PC-9 (cell line): Measurements from ENCODE around the gene LAMC2. TPM values are rescaled to one million over a fixed set of nuclear protein-coding genes. Genes with fewer than 3 reads are reported as not detected.

Source experiments
- BruUV-seq: library from RNA; stranded (reverse); fragments of 400-500 nt; replicated peaks from 2 replicates; lab custom pipeline; 2021; lab: Mats Ljungman, UMichigan
- CTCF ChIA-PET: fragments of 300-600 bp; sonication (Branson Sonifier 250); formaldehyde crosslinking; loops from one replicate; lab custom pipeline; 2022; ENCODE audit warnings: antibody characterized with exemption; lab: Charles Lee
- POLR2A ChIA-PET: fragments of 300-600 bp; sonication (Branson Sonifier 250); formaldehyde crosslinking; loops from one replicate; lab custom pipeline; 2022; ENCODE audit warnings: antibody characterized with exemption; ENCODE audit not compliant: unreplicated experiment; lab: Charles Lee
- DNase-seq, 2 experiments: peaks; one replicate each; pipeline versions ENCODE4 v3.0.0 to v3.0.0-alpha.2; 2015 to 2022; ENCODE audit warnings: mixed read lengths in 1 of 2
- H2AFZ ChIP-seq: fragments of 200-600 bp; sonication (generic); 2 replicates; pipeline ENCODE4 v1.8.1; 2017; ENCODE audit warnings: antibody characterized with exemption
- H3F3A ChIP-seq: fragments of 200-600 bp; sonication (generic); 2 replicates; pipeline ENCODE4 v1.8.1; 2017; ENCODE audit warnings: antibody characterized with exemption, mild to moderate bottlenecking, low read depth; ENCODE audit not compliant: insufficient read depth
- H3K27ac ChIP-seq: fragments of 200-600 bp; sonication (generic); 2 replicates; pipeline ENCODE4 v1.6.1; 2016; ENCODE audit warnings: mixed run types
- H3K27me3 ChIP-seq: fragments of 200-600 bp; sonication (generic); 2 replicates; pipeline ENCODE4 v1.6.1; 2016; ENCODE audit warnings: low read depth, mixed run types; ENCODE audit not compliant: insufficient read depth
- H3K36me3 ChIP-seq: fragments of 200-600 bp; sonication (generic); 2 replicates; pipeline ENCODE4 v1.6.1; 2016; ENCODE audit warnings: low read depth, mixed run types
- H3K4me1 ChIP-seq: fragments of 200-600 bp; sonication (generic); replicated peaks from 2 replicates; pipeline ENCODE4 v1.6.1; 2016; ENCODE audit warnings: mixed run types; ENCODE audit not compliant: insufficient read depth
- H3K4me2 ChIP-seq: fragments of 200-600 bp; sonication (generic); 2 replicates; pipeline ENCODE4 v1.6.1; 2017; ENCODE audit warnings: mixed run types
- H3K4me3 ChIP-seq: fragments of 200-600 bp; sonication (generic); 2 replicates; pipeline ENCODE4 v1.6.1; 2016; ENCODE audit warnings: mixed run types
- H3K79me2 ChIP-seq: fragments of 200-600 bp; sonication (generic); 2 replicates; pipeline ENCODE4 v1.6.1; 2017; ENCODE audit warnings: low read depth, mixed run types
- H3K9me2 ChIP-seq: fragments of 200-600 bp; sonication (generic); 2 replicates; pipeline ENCODE4 v1.8.1; 2017; ENCODE audit warnings: mild to moderate bottlenecking; ENCODE audit not compliant: insufficient read depth
- H3K9me3 ChIP-seq: fragments of 200-600 bp; sonication (generic); 2 replicates; pipeline ENCODE4 v1.8.1; 2016; ENCODE audit warnings: low read depth; ENCODE audit not compliant: insufficient read depth
- H4K20me1 ChIP-seq: fragments of 200-600 bp; sonication (generic); 2 replicates; pipeline ENCODE4 v1.8.1; 2017; ENCODE audit not compliant: insufficient read depth
- CTCF ChIP-seq: fragments of 200-600 bp; sonication (generic); conservative IDR thresholded peaks from 2 replicates; pipeline ENCODE4 v1.6.1; 2017; ENCODE audit warnings: mixed run types, antibody characterized with exemption, mild to moderate bottlenecking, moderate library complexity
- EZH2 ChIP-seq: fragments of 200-600 bp; sonication (generic); IDR thresholded peaks from 2 replicates; pipeline ENCODE4 v1.8.0; 2017; ENCODE audit warnings: antibody characterized with exemption, low read depth
- intact Hi-C: fragments of 100-400 bp; cut with micrococcal nuclease; formaldehyde crosslinking; loops from one replicate; pipeline ENCODE4 v1.10.0; 2022; ENCODE audit not compliant: unreplicated experiment
- total RNA-seq: library from RNA; stranded (reverse); gene quantifications from 2 replicates; pipeline ENCODE4 v1.2.3, GENCODE V29; 2021

Gene LAMC2
- total RNA-seq, 1 experiment from 2014 or later: 109 TPM

GRCh38 chr1:183288583-183288982 is 102.5 kb downstream of the LAMC2 start:
- BruUV-seq: no TSS peak
- CTCF ChIA-PET: no interaction called here
- TF ChIP-seq CTCF (no peak), EZH2 (no peak)
- H3K27me3 ChIP-seq: no peaks in the 10 kb centered on the region
- no peak overlapping the region for H3K27ac ChIP-seq
- POLR2A ChIA-PET: no interaction called here
- H2AFZ ChIP-seq: no peak overlapping the region
- intact Hi-C loops: no loop called here
- H3K4me1 ChIP-seq: no peaks in the 10 kb centered on the region
- DNase-seq: no peak
- H3K4me2 ChIP-seq: no peak overlapping the region
- H3K36me3 ChIP-seq: no peaks in the 10 kb centered on the region
- no peaks in the 10 kb centered on the region for H3K79me2 ChIP-seq
- no peaks in the 10 kb centered on the region for H4K20me1 ChIP-seq
- H3K4me3 ChIP-seq: no peak overlapping the region
- no peaks in the 10 kb centered on the region for H3F3A ChIP-seq
- no peaks in the 10 kb centered on the region for H3K9me3 ChIP-seq
- H3K9me2 ChIP-seq: no peaks in the 10 kb centered on the region

GRCh38 chr1:183289051-183289496 is 103.0 kb downstream of the LAMC2 start:
- no peak overlapping the region for H3K4me3 ChIP-seq
- H3K4me2 ChIP-seq: no peak overlapping the region
- H3K27ac ChIP-seq: no peak overlapping the region
- no peaks in the 10 kb centered on the region for H3K9me2 ChIP-seq
- no peaks in the 10 kb centered on the region for H4K20me1 ChIP-seq
- no peaks in the 10 kb centered on the region for H3K79me2 ChIP-seq
- intact Hi-C loops: no loop called here
- no peaks in the 10 kb centered on the region for H3K36me3 ChIP-seq
- H3K27me3 ChIP-seq: no peaks in the 10 kb centered on the region
- no peaks in the 10 kb centered on the region for H3K9me3 ChIP-seq
- H2AFZ ChIP-seq: no peak overlapping the region
- CTCF ChIA-PET: no interaction called here
- no TSS peak for BruUV-seq
- POLR2A ChIA-PET: no interaction called here
- TF ChIP-seq CTCF (no peak), EZH2 (no peak)
- no peaks in the 10 kb centered on the region for H3F3A ChIP-seq
- DNase-seq: no peak
- H3K4me1 ChIP-seq: no peaks in the 10 kb centered on the region

- BruUV-seq: no TSS peak
- intact Hi-C loops: no loop called here
These were observed 104.6 kb downstream of the LAMC2 start for GRCh38 chr1:183290628-183291027.

More at GRCh38 chr1:183290628-183291027, 104.6 kb downstream of the LAMC2 start:
- no peaks in the 10 kb centered on the region for H3K79me2 ChIP-seq
- no peak overlapping the region for H3K27ac ChIP-seq
- TF ChIP-seq CTCF (no peak), EZH2 (no peak)
- H3K4me1 ChIP-seq: no peaks in the 10 kb centered on the region
- H4K20me1 ChIP-seq: no peaks in the 10 kb centered on the region
- POLR2A ChIA-PET: interaction anchor here (0.7 kb wide), 1 partner anchor 35 kb away, joined by 3 read pairs; no protein-coding TSS in a partner anchor
- H3K9me3 ChIP-seq: no peaks in the 10 kb centered on the region
- no peaks in the 10 kb centered on the region for H3K9me2 ChIP-seq
- no peak overlapping the region for H3K4me3 ChIP-seq
- no peaks in the 10 kb centered on the region for H3K36me3 ChIP-seq
- H3F3A ChIP-seq: no peaks in the 10 kb centered on the region
- DNase-seq: no peak
- H3K27me3 ChIP-seq: no peaks in the 10 kb centered on the region
- H3K4me2 ChIP-seq: no peak overlapping the region
- no peak overlapping the region for H2AFZ ChIP-seq
- CTCF ChIA-PET: no interaction called here
